Type B pancreatic cell (in vitro differentiated cells): Measurements from ENCODE around the gene RPP21. TPM values are rescaled to one million over a fixed set of nuclear protein-coding genes. Genes with fewer than 3 reads are reported as not detected.

Experiments
- DNase-seq: peaks from one replicate; pipeline ENCODE4 v3.0.0; 2021; ENCODE audit warnings: mixed read lengths; ENCODE audit not compliant: unreplicated experiment; ENCODE audit errors: extremely low spot score
- H3K27ac Mint-ChIP-seq: 2 replicates; pipeline ENCODE4 v1.8.0; 2021; ENCODE audit warnings: mild to moderate bottlenecking, mixed read lengths
- H3K27me3 Mint-ChIP-seq: 2 replicates; pipeline ENCODE4 v1.8.0; 2021; ENCODE audit warnings: mixed read lengths
- H3K36me3 Mint-ChIP-seq: 2 replicates; pipeline ENCODE4 v1.8.0; 2021; ENCODE audit warnings: mixed read lengths
- H3K4me1 Mint-ChIP-seq: one replicate; pipeline ENCODE4 v1.8.0; 2021; ENCODE audit warnings: mixed read lengths; ENCODE audit not compliant: unreplicated experiment
- H3K4me3 Mint-ChIP-seq: 2 replicates; pipeline ENCODE4 v1.8.0; 2021; ENCODE audit warnings: mild to moderate bottlenecking, mixed read lengths
- H3K9me3 Mint-ChIP-seq: 2 replicates; pipeline ENCODE4 v1.8.0; 2021; ENCODE audit warnings: mixed read lengths
- total RNA-seq: library from RNA; stranded (reverse); gene quantifications from 2 replicates; pipeline ENCODE4 v1.2.1, GENCODE V29; 2021; ENCODE audit warnings: low replicate concordance
- TF ChIP-seq, protein P1 (sequence below): fragments of 200-600 bp; sonication (generic); conservative IDR thresholded peaks from 2 replicates; pipeline ENCODE4 v1.5.0; 2021; ENCODE audit warnings: antibody characterized with exemption, mild to moderate bottlenecking

Gene RPP21
- total RNA-seq, 1 donor from 2014 or later = 49.6 TPM

DNA sequence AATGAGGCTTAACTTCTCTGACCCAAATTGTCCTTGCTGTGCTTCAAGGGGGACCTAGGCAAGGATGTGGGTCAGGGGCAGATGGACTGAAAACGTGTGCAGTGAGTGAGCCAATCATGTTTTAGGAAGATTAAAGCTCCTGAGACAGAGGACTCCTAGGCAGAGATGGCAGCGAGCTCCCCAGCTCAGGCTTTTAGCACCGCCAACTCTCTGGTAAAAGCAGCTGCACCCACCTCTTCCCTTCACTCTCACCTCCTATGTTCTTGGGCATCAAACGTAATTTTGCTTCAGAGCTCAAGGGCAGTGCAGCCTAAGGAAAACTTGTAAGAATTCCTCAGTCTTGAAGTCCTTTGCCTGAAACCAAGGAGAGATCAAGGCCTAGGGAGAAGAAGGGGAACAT lies 10.3 kb downstream of the RPP21 start:
- Mint-ChIP-seq H3K27me3 (peaks cover 40% of the 10 kb centered on the region), H3K9me3 (no peaks in the 10 kb centered on the region), H3K36me3 (no peaks in the 10 kb centered on the region)

DNA sequence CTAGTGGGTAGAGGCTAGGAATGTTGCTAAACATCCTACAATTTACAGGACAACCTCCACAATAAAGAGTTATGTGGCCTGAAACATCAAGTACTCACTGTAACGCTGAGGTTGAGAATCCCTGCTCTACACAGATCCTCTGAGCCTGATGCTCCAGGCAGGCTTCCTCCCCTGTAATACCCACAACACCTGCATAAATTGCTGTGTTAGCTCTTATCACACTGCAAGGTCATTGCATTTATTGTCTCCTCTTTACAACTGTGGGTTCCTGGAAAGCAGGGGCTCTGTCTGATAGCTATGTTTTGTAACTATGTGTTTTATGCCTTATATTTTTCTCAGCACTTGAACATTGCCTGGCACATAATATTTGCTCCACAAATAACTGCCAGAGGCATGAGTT lies 11.6 kb downstream of the RPP21 start:
- Mint-ChIP-seq H3K9me3 (no peaks in the 10 kb centered on the region), H3K36me3 (no peaks in the 10 kb centered on the region), H3K4me1 (no peaks in the 10 kb centered on the region), H3K27ac (no peak overlapping the region), H3K27me3 (peaks cover 53% of the 10 kb centered on the region), H3K4me3 (no peak overlapping the region)
- DNase-seq = no peak
- TF ChIP-seq, protein P1, sequence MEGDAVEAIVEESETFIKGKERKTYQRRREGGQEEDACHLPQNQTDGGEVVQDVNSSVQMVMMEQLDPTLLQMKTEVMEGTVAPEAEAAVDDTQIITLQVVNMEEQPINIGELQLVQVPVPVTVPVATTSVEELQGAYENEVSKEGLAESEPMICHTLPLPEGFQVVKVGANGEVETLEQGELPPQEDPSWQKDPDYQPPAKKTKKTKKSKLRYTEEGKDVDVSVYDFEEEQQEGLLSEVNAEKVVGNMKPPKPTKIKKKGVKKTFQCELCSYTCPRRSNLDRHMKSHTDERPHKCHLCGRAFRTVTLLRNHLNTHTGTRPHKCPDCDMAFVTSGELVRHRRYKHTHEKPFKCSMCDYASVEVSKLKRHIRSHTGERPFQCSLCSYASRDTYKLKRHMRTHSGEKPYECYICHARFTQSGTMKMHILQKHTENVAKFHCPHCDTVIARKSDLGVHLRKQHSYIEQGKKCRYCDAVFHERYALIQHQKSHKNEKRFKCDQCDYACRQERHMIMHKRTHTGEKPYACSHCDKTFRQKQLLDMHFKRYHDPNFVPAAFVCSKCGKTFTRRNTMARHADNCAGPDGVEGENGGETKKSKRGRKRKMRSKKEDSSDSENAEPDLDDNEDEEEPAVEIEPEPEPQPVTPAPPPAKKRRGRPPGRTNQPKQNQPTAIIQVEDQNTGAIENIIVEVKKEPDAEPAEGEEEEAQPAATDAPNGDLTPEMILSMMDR = no peak

More for the DNA sequence above, 10.3 kb downstream of the RPP21 start:
- Mint-ChIP-seq H3K27ac (no peak overlapping the region), H3K4me3 (no peak overlapping the region), H3K4me1 (no peaks in the 10 kb centered on the region)
- TF ChIP-seq, protein P1 = no peak
- DNase-seq = no peak

DNA sequence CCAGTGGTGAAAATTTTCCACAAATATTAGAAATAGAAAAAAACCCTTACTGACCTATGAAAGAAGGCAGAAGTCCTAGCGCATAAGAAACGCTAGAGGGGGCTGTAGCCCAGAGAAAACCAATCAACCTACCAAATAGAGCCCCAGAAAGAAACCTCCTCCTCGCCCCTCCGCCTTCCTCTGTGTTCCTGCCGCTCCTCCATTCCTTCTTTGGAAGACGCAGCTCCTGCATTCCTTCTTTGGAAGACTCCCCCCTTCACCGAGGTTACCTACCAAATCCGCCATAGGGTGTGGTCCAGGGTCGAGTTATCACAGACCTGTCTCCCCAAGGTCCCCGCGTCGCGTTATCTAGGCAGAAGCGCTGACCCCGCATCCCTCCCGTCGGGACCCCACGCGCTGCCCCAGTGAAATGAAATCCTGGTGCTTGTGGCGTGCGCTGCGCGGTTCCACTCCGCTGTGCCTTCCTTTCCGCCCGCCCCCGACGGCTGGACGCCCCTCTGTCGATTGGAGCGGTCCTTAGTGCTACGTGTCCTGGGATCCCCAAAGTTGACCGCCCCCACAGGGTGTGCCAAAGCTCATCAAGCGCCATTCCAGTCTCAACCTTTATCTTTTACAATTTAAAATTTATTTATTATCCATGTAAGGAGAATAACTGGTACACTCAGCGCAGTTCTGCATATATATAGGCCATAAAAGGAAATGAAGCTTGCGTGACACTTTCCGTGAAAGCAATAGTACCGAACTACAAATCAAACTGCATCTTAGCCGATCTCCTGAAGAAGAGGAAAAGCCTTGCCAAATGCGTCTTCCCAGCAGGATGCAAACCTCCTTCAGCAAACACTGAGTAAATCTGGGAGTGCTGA lies 13.0 kb downstream of the RPP21 start:
- peak overlapping the region; percentile 88 for H3K4me3 Mint-ChIP-seq
- TF ChIP-seq, protein P1 = peak; percentile 92
- H3K27me3 Mint-ChIP-seq = peaks cover 63% of the 10 kb centered on the region
- no peak overlapping the region for H3K27ac Mint-ChIP-seq
- no peak for DNase-seq
- H3K36me3 Mint-ChIP-seq = no peaks in the 10 kb centered on the region
- H3K9me3 Mint-ChIP-seq = no peaks in the 10 kb centered on the region
- H3K4me1 Mint-ChIP-seq = no peaks in the 10 kb centered on the region

DNA sequence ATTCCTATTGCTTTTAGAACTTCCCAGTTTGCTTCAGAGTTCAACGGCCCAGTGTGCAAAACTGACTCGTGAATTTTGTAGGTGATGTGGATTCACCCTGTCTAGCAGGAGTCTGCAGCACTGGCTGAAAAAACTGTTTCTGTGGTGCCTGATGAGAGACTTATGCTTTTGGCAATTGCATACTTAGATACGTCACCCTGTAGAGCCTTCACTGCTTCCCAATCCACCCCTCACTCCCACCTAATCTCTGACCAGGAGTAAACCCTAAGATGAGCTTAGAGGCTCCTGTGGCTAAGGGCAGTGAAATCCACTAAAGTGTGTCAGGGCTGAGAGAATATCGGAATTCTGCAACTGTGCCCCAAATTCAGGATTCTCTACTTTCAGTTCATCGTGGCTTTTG lies 14.3 kb downstream of the RPP21 start:
- no peaks in the 10 kb centered on the region for H3K4me1 Mint-ChIP-seq
- H3K27ac Mint-ChIP-seq = no peak overlapping the region
- no peaks in the 10 kb centered on the region for H3K9me3 Mint-ChIP-seq
- no peak for DNase-seq
- H3K27me3 Mint-ChIP-seq = peaks cover 73% of the 10 kb centered on the region
- no peak overlapping the region for H3K4me3 Mint-ChIP-seq
- TF ChIP-seq, protein P1 = no peak
- no peaks in the 10 kb centered on the region for H3K36me3 Mint-ChIP-seq

DNA sequence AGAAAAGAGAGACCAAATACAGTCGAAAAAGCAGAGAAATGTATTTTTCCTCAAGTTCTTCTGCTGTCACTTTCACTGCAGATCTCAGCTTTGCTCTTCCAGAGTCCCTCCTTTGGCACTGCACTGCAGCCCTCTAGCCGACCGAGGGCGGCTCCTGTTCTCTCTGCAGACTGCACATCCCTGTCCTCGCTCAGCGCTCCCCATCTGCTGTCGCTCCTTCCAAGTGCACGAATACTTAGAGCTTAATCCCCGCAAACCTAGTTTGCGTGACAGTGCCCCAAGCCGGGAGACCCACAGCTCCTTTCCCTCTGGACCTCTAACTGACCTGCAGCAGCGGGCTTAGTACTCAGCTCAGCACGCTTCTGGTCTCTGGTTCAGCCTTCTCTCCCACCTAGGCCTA lies 15.2 kb downstream of the RPP21 start:
- Mint-ChIP-seq H3K4me1 (no peaks in the 10 kb centered on the region), H3K36me3 (no peaks in the 10 kb centered on the region), H3K4me3 (no peak overlapping the region), H3K27me3 (peaks cover 82% of the 10 kb centered on the region), H3K27ac (no peak overlapping the region), H3K9me3 (no peaks in the 10 kb centered on the region)
- TF ChIP-seq, protein P1 = no peak
- no peak for DNase-seq
